ENCODE measurements around the gene TMEM178B. TPM values are rescaled to one million over a fixed set of nuclear protein-coding genes. Genes with fewer than 3 reads are reported as not detected.

TMEM178B gene
- total and polyA plus RNA-seq, 9 of the 15 experiments (the other 6 are each of a cell fraction or from before 2014, with no cell fraction given): under 0.01 to 0.03 (median 0.01) TPM; not detected in 5

- TF ChIP-seq, protein P1, sequence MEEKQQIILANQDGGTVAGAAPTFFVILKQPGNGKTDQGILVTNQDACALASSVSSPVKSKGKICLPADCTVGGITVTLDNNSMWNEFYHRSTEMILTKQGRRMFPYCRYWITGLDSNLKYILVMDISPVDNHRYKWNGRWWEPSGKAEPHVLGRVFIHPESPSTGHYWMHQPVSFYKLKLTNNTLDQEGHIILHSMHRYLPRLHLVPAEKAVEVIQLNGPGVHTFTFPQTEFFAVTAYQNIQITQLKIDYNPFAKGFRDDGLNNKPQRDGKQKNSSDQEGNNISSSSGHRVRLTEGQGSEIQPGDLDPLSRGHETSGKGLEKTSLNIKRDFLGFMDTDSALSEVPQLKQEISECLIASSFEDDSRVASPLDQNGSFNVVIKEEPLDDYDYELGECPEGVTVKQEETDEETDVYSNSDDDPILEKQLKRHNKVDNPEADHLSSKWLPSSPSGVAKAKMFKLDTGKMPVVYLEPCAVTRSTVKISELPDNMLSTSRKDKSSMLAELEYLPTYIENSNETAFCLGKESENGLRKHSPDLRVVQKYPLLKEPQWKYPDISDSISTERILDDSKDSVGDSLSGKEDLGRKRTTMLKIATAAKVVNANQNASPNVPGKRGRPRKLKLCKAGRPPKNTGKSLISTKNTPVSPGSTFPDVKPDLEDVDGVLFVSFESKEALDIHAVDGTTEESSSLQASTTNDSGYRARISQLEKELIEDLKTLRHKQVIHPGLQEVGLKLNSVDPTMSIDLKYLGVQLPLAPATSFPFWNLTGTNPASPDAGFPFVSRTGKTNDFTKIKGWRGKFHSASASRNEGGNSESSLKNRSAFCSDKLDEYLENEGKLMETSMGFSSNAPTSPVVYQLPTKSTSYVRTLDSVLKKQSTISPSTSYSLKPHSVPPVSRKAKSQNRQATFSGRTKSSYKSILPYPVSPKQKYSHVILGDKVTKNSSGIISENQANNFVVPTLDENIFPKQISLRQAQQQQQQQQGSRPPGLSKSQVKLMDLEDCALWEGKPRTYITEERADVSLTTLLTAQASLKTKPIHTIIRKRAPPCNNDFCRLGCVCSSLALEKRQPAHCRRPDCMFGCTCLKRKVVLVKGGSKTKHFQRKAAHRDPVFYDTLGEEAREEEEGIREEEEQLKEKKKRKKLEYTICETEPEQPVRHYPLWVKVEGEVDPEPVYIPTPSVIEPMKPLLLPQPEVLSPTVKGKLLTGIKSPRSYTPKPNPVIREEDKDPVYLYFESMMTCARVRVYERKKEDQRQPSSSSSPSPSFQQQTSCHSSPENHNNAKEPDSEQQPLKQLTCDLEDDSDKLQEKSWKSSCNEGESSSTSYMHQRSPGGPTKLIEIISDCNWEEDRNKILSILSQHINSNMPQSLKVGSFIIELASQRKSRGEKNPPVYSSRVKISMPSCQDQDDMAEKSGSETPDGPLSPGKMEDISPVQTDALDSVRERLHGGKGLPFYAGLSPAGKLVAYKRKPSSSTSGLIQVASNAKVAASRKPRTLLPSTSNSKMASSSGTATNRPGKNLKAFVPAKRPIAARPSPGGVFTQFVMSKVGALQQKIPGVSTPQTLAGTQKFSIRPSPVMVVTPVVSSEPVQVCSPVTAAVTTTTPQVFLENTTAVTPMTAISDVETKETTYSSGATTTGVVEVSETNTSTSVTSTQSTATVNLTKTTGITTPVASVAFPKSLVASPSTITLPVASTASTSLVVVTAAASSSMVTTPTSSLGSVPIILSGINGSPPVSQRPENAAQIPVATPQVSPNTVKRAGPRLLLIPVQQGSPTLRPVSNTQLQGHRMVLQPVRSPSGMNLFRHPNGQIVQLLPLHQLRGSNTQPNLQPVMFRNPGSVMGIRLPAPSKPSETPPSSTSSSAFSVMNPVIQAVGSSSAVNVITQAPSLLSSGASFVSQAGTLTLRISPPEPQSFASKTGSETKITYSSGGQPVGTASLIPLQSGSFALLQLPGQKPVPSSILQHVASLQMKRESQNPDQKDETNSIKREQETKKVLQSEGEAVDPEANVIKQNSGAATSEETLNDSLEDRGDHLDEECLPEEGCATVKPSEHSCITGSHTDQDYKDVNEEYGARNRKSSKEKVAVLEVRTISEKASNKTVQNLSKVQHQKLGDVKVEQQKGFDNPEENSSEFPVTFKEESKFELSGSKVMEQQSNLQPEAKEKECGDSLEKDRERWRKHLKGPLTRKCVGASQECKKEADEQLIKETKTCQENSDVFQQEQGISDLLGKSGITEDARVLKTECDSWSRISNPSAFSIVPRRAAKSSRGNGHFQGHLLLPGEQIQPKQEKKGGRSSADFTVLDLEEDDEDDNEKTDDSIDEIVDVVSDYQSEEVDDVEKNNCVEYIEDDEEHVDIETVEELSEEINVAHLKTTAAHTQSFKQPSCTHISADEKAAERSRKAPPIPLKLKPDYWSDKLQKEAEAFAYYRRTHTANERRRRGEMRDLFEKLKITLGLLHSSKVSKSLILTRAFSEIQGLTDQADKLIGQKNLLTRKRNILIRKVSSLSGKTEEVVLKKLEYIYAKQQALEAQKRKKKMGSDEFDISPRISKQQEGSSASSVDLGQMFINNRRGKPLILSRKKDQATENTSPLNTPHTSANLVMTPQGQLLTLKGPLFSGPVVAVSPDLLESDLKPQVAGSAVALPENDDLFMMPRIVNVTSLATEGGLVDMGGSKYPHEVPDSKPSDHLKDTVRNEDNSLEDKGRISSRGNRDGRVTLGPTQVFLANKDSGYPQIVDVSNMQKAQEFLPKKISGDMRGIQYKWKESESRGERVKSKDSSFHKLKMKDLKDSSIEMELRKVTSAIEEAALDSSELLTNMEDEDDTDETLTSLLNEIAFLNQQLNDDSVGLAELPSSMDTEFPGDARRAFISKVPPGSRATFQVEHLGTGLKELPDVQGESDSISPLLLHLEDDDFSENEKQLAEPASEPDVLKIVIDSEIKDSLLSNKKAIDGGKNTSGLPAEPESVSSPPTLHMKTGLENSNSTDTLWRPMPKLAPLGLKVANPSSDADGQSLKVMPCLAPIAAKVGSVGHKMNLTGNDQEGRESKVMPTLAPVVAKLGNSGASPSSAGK (IDR thresholded peaks at IDR 0.05): no peak
Measured at GRCh38 chr7:141074162-141074991, 513 bp downstream of the TMEM178B start (continued).
